ENCODE measurements around the gene RAB3B. TPM values are rescaled to one million over a fixed set of nuclear protein-coding genes. Genes with fewer than 3 reads are reported as not detected.

Gene RAB3B
- total RNA-seq, 4 donors from 2014 or later: 0.02 to 0.04 TPM; not detected in 2

DNA sequence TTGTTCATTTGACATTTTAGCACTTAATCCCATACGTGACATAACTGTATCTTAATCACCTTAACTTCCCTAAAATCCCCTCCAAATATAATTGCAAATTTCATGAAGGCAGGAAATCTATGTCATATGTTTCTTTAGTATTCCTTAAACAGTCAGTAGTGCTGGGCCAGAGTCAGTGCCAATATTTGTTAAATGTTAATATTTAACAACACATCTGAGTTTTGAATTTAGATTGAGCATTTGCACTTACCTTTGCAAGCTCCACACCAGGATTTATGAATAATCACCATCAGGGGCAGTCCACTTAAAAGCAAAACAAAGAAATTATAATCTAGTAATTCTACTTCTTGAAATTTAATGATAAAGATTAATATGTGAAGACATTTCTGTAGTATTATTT, 37.8 kb upstream of the RAB3B start:
- intact Hi-C loops (cut with DNase I; ENCODE audit: low total_unique reads): no loop called here
- ATAC-seq (no peak), DNase-seq (no peak)
- H3K4me3 ChIP-seq: no peak overlapping the region
- no peak overlapping the region for H3K27ac ChIP-seq
- TF ChIP-seq, protein P1, sequence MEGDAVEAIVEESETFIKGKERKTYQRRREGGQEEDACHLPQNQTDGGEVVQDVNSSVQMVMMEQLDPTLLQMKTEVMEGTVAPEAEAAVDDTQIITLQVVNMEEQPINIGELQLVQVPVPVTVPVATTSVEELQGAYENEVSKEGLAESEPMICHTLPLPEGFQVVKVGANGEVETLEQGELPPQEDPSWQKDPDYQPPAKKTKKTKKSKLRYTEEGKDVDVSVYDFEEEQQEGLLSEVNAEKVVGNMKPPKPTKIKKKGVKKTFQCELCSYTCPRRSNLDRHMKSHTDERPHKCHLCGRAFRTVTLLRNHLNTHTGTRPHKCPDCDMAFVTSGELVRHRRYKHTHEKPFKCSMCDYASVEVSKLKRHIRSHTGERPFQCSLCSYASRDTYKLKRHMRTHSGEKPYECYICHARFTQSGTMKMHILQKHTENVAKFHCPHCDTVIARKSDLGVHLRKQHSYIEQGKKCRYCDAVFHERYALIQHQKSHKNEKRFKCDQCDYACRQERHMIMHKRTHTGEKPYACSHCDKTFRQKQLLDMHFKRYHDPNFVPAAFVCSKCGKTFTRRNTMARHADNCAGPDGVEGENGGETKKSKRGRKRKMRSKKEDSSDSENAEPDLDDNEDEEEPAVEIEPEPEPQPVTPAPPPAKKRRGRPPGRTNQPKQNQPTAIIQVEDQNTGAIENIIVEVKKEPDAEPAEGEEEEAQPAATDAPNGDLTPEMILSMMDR (IDR thresholded peaks at IDR 0.05 in 4 of 5, conservative IDR thresholded peaks at IDR 0.05 in 1 of 5): no peak
- no peak for TF ChIP-seq POLR2A (IDR thresholded peaks at IDR 0.05)
- H3K4me1 ChIP-seq: peaks cover 12 to 16% of the 10 kb centered on the region in 2 donors
- H3K9me3 ChIP-seq: no peaks in the 10 kb centered on the region
- no peaks in the 10 kb centered on the region for H3K27me3 ChIP-seq
- H3K36me3 ChIP-seq: peaks cover 5 to 17% of the 10 kb centered on the region in 2 donors
- in situ Hi-C loops (cut with MboI; ENCODE audit: low sequenced_read_pairs in 4 of 4): no loop called here

DNA sequence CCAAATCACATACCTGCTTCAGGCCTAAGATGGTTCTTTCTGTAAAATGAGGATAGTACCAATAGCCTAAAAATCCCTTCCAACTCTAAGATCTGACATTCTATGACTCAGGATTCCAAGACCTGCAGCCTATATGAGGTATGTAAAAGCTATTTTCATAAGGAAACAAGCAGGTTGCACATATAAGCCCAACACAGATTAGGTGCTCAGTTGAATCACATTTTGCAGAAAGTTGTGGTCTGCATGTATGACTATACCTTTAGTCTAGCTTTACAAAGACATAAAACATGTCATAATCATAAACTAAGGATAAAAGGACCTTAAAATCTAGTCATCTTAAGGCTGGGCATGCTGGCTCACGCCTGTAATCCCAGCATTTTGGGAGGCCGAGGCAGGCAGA, 35.8 kb upstream of the RAB3B start:
- ATAC-seq (no peak), DNase-seq (no peak)
- Histone ChIP-seq H3K4me1 (peaks cover 0 to under 1% of the 10 kb centered on the region in 2 donors), H3K4me3 (no peak overlapping the region), H3K27me3 (no peaks in the 10 kb centered on the region), H3K36me3 (peaks cover 5 to 33% of the 10 kb centered on the region in 2 donors), H3K9me3 (no peaks in the 10 kb centered on the region), H3K27ac (no peak overlapping the region)
- TF ChIP-seq POLR2A (IDR thresholded peaks at IDR 0.05): no peak
- TF ChIP-seq, protein P1 (IDR thresholded peaks at IDR 0.05 in 4 of 5, conservative IDR thresholded peaks at IDR 0.05 in 1 of 5): no peak
- in situ Hi-C loops (cut with MboI; ENCODE audit: low sequenced_read_pairs in 4 of 4) (no loop called here), intact Hi-C loops (cut with DNase I; ENCODE audit: low total_unique reads) (no loop called here)

DNA sequence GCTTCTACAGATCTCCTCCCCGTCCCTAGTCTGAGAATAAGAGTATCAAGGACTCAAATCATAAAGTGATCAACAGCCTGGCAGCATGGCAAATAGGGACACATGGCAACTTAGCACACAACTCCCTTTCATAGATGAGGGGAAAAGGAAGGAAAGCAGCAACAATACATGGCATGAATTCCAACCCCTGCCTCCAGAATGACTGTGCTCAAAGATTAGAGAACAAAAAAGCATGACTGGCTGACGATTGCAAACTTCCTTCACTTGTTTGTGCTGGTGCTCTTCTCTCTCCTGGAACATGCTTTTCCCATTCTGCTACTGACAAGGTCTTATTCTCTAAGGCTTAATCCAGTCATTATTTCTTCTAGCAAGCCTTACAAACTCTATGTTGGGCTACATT, 31.6 kb upstream of the RAB3B start:
- H3K27ac ChIP-seq: no peak overlapping the region
- in situ Hi-C loops (cut with MboI; ENCODE audit: low sequenced_read_pairs in 4 of 4): no loop called here
- H3K4me3 ChIP-seq: no peak overlapping the region
- intact Hi-C loops (cut with DNase I; ENCODE audit: low total_unique reads): no loop called here
- DNase-seq (no peak), ATAC-seq (no peak)
- no peaks in the 10 kb centered on the region for H3K27me3 ChIP-seq
- H3K36me3 ChIP-seq: peaks cover 5 to 50% of the 10 kb centered on the region in 2 donors
- no peaks in the 10 kb centered on the region for H3K4me1 ChIP-seq
- TF ChIP-seq, protein P1 (IDR thresholded peaks at IDR 0.05 in 4 of 5, conservative IDR thresholded peaks at IDR 0.05 in 1 of 5): no peak
- no peak for TF ChIP-seq POLR2A (IDR thresholded peaks at IDR 0.05)
- H3K9me3 ChIP-seq: no peaks in the 10 kb centered on the region

DNA sequence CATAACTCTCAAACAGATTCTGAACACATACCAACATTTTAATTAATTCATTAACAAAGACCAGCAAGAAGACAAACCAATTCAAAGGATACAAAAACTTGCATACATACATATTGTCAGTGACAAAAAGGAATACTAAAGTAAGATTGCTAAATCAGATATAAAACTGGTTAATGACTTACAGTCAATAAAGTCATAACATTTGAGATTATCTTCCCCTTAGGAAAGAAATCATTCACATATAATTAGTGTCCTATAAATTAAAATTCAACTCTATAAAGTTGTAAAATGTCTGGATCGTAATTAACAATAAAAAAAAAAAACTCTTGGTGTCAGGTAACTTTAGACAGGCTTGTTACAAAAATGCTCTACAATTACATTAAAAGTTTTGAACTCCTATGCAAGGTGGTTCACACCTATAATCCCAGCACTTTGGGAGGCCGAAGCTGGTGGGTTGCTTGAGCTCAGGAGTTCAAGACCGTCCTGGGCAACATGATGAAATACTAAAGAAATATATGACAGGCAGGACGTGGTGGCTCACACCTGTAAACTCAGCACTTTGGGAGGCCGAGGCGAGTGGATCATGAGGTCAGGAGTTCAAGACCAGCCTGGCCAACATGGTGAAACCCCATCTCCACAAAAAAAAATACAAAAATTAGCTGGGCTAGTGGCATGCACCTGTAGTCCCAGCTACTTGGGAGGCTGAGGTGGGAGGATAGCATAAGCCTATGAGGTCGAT, 17.7 kb upstream of the RAB3B start:
- in situ Hi-C loops (cut with MboI; ENCODE audit: low sequenced_read_pairs in 4 of 4): loop anchor here in 1 of 4 donors (10.0 kb wide), 1 partner anchor 103 kb away; no protein-coding TSS in a partner anchor
- no peak for DNase-seq

More for the DNA sequence above, 17.7 kb upstream of the RAB3B start:
- H3K27ac ChIP-seq: no peak overlapping the region
- intact Hi-C loops (cut with DNase I; ENCODE audit: low total_unique reads): no loop called here
- no peaks in the 10 kb centered on the region for H3K9me3 ChIP-seq
- no peak for TF ChIP-seq POLR2A (IDR thresholded peaks at IDR 0.05)
- TF ChIP-seq, protein P1 (IDR thresholded peaks at IDR 0.05 in 4 of 5, conservative IDR thresholded peaks at IDR 0.05 in 1 of 5): no peak
- H3K36me3 ChIP-seq: no peaks in the 10 kb centered on the region
- no peak overlapping the region for H3K4me3 ChIP-seq
- no peak for ATAC-seq
- peaks cover 0 to 18% (median 0%) of the 10 kb centered on the region in 3 donors for H3K27me3 ChIP-seq
- H3K4me1 ChIP-seq: no peaks in the 10 kb centered on the region
